ENCODE measurements around the gene THSD7A. TPM values are rescaled to one million over a fixed set of nuclear protein-coding genes. Genes with fewer than 3 reads are reported as not detected.

The THSD7A gene
- total and polyA plus RNA-seq, 4 donors = 0.15 to 2.7 (median 1.9) TPM

DNA sequence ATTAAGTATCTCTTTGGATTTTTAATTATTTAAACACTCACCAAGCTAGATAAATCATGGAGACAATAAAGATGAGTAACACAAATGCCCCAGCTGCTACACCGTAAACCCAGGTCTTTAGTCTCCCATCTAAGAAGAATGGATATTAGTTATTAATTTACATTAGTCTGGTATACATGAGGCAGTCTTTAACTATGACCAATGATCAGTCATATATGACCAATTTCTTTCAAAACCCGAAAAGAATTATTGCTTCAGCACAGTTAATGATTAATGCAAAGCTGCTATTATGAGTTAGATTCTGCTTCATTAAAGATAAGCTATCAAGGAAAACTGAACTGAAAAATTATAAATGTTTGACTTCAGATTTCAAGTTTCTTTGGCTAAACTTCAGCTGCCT, 455.5 kb downstream of the THSD7A start:
- DNase-seq (ENCODE audit: low spot score) = no peak
- H3K27me3 ChIP-seq (ENCODE audit: control insufficient read depth in 4 of 4, insufficient read depth in 4 of 4, low read length in 3 of 4) = no peaks in the 10 kb centered on the region
- peaks cover 0 to 9% (median 0%) of the 10 kb centered on the region in 4 donors for H3K36me3 ChIP-seq (ENCODE audit: control insufficient read depth in 4 of 4, insufficient read depth in 3 of 4, low read depth in 1 of 4, low read length in 3 of 4)
- no peak overlapping the region for H3K4me3 ChIP-seq (ENCODE audit: low read depth in 1 of 3, low read length in 3 of 3)
- no peak for TF ChIP-seq SP1 (IDR thresholded peaks at IDR 0.05)
- TF ChIP-seq HNF4A (conservative IDR thresholded peaks at IDR 0.05) = no peak
- no peak for TF ChIP-seq EGR1 (IDR thresholded peaks at IDR 0.05; ENCODE audit: low read depth in 2 of 2)
- no peak overlapping the region for H3K27ac ChIP-seq (ENCODE audit: low read depth in 1 of 2, low read length in 2 of 2)
- no peaks in the 10 kb centered on the region for H3K9me3 ChIP-seq (ENCODE audit: control insufficient read depth in 4 of 4, low read length in 3 of 4)
- no peak overlapping the region for H3K9ac ChIP-seq (ENCODE audit: low read depth in 1 of 2, low read length in 2 of 2)
- H3K4me1 ChIP-seq (ENCODE audit: control insufficient read depth in 4 of 4, insufficient read depth in 4 of 4, low read length in 3 of 4) = peaks cover 0 to 14% (median 3%) of the 10 kb centered on the region in 4 donors
- 63% methylated on average over 2 of the region's 2 CpGs for WGBS

DNA sequence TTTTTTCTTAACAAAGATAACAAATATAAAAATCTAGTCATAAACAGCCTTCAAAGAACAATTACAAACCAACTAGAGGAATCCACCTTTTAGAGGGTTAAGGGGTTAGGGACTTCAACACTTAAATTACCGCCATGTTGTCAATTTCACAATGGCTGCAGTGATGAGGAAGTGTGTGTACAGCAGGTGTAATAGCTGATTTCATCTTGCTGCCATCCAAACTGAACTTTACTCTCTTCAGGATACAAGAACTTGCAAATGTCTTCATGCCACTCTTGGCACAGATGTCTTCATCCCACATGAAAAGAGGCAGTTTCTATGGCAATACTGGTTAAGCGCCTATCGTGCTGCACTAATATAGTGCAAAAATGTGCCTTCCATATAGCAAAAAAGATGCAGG, 457.4 kb downstream of the THSD7A start:
- Histone ChIP-seq H3K9ac (ENCODE audit: low read depth in 1 of 2, low read length in 2 of 2) (no peak overlapping the region), H3K4me1 (ENCODE audit: control insufficient read depth in 4 of 4, insufficient read depth in 4 of 4, low read length in 3 of 4) (peaks cover 0 to 14% (median 3%) of the 10 kb centered on the region in 4 donors), H3K36me3 (ENCODE audit: control insufficient read depth in 4 of 4, insufficient read depth in 3 of 4, low read depth in 1 of 4, low read length in 3 of 4) (peaks cover 0 to 4% (median 0%) of the 10 kb centered on the region in 4 donors), H3K27me3 (ENCODE audit: control insufficient read depth in 4 of 4, insufficient read depth in 4 of 4, low read length in 3 of 4) (no peaks in the 10 kb centered on the region), H3K4me3 (ENCODE audit: low read depth in 1 of 3, low read length in 3 of 3) (no peak overlapping the region), H3K27ac (ENCODE audit: low read depth in 1 of 2, low read length in 2 of 2) (no peak overlapping the region), H3K9me3 (ENCODE audit: control insufficient read depth in 4 of 4, low read length in 3 of 4) (no peaks in the 10 kb centered on the region)
- 90% methylated on average over 3 of the region's 3 CpGs for WGBS
- TF ChIP-seq RXRA (IDR thresholded peaks at IDR 0.05) = no peak
- DNase-seq (ENCODE audit: low spot score) = no peak

DNA sequence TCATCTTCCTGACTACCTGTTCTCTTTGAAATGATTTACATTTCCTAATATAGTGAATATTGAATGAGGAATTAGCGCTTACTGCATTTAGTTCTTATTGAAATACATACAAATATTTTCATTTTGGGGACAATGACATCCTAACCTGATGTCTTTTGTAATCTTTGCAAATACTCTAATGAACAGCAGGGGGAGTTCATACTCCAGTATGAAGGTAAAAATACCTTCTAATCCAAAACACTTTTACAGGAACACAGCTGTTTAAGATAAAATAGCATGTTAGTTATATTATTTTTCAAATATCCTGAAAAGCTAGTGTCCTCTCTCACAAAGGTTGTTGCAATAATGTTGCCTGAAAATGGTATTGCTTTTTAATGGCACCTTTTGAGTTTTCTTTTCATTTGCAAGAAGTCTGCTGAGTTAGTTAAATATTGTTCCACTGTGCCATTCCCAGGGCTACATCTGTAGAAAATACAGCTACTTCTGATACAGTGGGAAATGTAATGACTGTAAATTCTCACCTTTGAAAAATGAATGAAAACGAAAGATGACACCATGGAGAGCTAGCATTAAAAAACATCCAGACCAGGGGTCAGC, 458.4 kb downstream of the THSD7A start:
- TF ChIP-seq, protein P1, sequence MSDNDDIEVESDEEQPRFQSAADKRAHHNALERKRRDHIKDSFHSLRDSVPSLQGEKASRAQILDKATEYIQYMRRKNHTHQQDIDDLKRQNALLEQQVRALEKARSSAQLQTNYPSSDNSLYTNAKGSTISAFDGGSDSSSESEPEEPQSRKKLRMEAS (IDR thresholded peaks at IDR 0.05) = no peak
- TF ChIP-seq, protein P2, sequence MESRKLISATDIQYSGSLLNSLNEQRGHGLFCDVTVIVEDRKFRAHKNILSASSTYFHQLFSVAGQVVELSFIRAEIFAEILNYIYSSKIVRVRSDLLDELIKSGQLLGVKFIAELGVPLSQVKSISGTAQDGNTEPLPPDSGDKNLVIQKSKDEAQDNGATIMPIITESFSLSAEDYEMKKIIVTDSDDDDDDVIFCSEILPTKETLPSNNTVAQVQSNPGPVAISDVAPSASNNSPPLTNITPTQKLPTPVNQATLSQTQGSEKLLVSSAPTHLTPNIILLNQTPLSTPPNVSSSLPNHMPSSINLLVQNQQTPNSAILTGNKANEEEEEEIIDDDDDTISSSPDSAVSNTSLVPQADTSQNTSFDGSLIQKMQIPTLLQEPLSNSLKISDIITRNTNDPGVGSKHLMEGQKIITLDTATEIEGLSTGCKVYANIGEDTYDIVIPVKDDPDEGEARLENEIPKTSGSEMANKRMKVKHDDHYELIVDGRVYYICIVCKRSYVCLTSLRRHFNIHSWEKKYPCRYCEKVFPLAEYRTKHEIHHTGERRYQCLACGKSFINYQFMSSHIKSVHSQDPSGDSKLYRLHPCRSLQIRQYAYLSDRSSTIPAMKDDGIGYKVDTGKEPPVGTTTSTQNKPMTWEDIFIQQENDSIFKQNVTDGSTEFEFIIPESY (IDR thresholded peaks at IDR 0.05) = peak; percentile 15
- TF ChIP-seq, protein P3, sequence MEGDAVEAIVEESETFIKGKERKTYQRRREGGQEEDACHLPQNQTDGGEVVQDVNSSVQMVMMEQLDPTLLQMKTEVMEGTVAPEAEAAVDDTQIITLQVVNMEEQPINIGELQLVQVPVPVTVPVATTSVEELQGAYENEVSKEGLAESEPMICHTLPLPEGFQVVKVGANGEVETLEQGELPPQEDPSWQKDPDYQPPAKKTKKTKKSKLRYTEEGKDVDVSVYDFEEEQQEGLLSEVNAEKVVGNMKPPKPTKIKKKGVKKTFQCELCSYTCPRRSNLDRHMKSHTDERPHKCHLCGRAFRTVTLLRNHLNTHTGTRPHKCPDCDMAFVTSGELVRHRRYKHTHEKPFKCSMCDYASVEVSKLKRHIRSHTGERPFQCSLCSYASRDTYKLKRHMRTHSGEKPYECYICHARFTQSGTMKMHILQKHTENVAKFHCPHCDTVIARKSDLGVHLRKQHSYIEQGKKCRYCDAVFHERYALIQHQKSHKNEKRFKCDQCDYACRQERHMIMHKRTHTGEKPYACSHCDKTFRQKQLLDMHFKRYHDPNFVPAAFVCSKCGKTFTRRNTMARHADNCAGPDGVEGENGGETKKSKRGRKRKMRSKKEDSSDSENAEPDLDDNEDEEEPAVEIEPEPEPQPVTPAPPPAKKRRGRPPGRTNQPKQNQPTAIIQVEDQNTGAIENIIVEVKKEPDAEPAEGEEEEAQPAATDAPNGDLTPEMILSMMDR (IDR thresholded peaks at IDR 0.05; ENCODE audit: low read depth, low read length, missing input control) = peak; percentile 38
- peak; percentile 77 to 80 for TF ChIP-seq RAD21 (IDR thresholded peaks at IDR 0.05)
- TF ChIP-seq, protein P4, sequence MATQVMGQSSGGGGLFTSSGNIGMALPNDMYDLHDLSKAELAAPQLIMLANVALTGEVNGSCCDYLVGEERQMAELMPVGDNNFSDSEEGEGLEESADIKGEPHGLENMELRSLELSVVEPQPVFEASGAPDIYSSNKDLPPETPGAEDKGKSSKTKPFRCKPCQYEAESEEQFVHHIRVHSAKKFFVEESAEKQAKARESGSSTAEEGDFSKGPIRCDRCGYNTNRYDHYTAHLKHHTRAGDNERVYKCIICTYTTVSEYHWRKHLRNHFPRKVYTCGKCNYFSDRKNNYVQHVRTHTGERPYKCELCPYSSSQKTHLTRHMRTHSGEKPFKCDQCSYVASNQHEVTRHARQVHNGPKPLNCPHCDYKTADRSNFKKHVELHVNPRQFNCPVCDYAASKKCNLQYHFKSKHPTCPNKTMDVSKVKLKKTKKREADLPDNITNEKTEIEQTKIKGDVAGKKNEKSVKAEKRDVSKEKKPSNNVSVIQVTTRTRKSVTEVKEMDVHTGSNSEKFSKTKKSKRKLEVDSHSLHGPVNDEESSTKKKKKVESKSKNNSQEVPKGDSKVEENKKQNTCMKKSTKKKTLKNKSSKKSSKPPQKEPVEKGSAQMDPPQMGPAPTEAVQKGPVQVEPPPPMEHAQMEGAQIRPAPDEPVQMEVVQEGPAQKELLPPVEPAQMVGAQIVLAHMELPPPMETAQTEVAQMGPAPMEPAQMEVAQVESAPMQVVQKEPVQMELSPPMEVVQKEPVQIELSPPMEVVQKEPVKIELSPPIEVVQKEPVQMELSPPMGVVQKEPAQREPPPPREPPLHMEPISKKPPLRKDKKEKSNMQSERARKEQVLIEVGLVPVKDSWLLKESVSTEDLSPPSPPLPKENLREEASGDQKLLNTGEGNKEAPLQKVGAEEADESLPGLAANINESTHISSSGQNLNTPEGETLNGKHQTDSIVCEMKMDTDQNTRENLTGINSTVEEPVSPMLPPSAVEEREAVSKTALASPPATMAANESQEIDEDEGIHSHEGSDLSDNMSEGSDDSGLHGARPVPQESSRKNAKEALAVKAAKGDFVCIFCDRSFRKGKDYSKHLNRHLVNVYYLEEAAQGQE (IDR thresholded peaks at IDR 0.05) = no peak
- H3K9me3 ChIP-seq (ENCODE audit: control insufficient read depth in 4 of 4, low read length in 3 of 4) = no peaks in the 10 kb centered on the region
- WGBS = 72% methylated on average over 2 of the region's 2 CpGs
- H3K27me3 ChIP-seq (ENCODE audit: control insufficient read depth in 4 of 4, insufficient read depth in 4 of 4, low read length in 3 of 4) = no peaks in the 10 kb centered on the region
- no peak for DNase-seq (ENCODE audit: low spot score)
- H3K9ac ChIP-seq (ENCODE audit: low read depth in 1 of 2, low read length in 2 of 2) = no peak overlapping the region
- H3K27ac ChIP-seq (ENCODE audit: low read depth in 1 of 2, low read length in 2 of 2) = no peak overlapping the region
- H3K4me1 ChIP-seq (ENCODE audit: control insufficient read depth in 4 of 4, insufficient read depth in 4 of 4, low read length in 3 of 4) = peaks cover 0 to 14% (median 3%) of the 10 kb centered on the region in 4 donors
- H3K36me3 ChIP-seq (ENCODE audit: control insufficient read depth in 4 of 4, insufficient read depth in 3 of 4, low read depth in 1 of 4, low read length in 3 of 4) = no peaks in the 10 kb centered on the region
- no peak overlapping the region for H3K4me3 ChIP-seq (ENCODE audit: low read depth in 1 of 3, low read length in 3 of 3)

Measured in liver (tissue), 9 donors.